HG03469 (cell line): ENCODE results near the gene ABHD17B.

ENCODE experiments used
- ATAC-seq: cut with Tn5 transposase; IDR thresholded peaks from one replicate; pipeline ENCODE4 v1.9.1; 2021; ENCODE audit warnings: mild to moderate bottlenecking, moderate library complexity, moderate number of reproducible peaks; ENCODE audit not compliant: unreplicated experiment

The ABHD17B gene

DNA sequence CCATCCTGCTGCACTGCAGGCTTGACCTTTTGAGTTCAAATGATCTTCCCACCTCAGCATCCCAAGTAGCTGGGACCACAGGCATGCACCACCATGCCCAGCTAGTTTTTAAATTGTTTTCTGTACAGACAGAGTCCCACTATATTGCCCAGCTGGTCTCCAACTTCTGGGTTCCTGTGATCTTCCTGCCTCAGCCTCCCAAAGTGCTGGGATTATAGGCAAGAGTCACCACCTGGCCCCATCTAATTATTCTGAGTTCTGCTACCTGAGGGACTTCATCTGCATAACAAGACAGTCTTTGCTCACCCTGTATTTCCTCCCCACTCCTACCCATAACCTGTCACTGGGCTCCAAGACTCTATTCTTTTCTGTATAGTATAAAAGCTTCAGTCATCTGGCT, 88.1 kb downstream of the ABHD17B start:
- ATAC-seq: no peak

DNA sequence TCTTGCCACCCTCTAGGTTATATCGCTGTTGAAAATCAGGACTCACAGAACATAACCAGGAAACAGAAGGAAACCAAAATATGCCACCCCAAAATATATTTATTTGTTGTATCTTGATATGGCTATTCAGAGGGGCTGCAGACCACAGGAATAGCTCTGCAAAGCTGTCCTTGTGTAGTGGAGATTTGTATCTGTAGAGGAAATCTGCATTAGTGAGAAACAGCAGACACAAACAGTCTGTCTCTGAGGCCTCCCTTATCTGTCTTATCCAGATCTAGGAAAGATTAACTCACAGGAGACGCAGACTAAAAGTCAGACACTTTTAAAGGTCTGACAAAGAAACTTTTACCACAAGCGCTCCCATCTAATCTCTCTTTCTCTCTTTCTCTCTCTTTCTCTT, 88.5 kb downstream of the ABHD17B start:
- no peak for ATAC-seq

DNA sequence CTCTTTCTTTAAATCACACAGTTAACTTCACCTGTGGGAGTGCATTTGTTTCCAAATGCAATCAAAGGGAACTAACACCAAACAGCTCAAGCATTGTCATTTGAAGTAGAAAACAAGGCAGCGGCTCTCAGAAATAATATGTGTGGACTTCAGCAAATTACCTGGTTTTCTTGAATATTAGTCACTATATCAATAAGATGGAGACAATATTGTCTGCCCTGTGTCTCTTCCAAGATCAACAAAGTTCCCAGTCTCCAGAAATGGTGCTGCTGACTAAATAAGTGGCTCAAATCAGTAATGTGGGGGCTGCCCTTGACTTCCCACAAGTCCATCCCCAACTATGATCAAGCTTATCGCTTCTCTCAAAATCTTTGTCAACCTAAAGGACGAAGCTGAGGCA, 89.6 kb downstream of the ABHD17B start:
- no peak for ATAC-seq

DNA sequence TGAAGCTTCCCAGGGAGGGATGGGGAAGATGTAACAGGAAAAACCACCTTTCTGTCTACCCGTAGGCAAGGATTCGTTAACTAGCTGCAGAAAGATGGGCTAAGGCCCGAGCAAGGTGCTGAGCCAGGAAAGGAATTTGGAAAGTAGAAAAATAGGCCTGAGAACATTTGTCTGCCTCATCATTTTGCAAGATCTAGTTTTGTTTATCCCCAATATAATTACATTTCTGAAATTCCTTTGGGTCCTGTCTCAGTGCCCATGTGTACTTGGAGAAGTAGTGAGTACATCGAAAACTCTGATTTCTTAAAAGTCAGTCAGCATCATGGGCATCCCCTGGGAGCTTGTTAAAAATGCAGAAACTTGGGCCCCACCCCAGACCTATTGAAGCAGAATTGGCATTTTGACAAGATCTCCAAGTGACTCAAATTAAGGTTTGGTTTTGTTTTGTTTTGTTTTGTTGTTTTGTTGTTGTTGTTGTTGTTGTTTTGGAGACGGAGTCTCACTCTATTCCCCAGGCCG, 90.5 kb downstream of the ABHD17B start:
- ATAC-seq: no peak

DNA sequence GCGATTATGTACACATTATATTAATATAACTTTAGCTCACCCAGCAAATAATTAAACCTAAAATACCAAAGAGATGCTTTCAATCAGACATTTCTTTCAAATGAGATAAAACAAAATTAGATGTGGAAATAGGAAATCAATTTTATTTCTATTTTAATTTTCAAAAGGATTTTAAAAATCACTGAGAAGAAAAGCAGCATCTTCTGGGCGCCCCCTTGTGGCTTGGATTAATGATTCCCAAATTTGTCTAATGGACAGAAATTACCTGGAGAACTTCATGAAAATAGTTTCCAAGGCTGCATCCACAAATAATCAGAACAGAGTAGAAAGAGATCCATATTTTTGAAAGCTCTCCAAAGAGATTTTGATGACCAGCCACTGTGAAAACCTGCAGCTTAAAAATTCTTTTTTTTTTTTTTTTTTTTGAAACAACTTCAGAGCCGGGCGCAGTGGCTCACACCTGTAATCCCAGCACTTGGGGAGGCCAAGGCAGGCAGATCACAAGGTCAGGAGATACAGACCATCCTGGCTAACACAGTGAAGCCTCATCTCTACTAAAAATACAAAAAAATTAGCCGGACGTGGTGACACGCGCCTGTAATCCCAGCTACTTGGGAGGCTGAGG, 91.8 kb downstream of the ABHD17B start:
- no peak for ATAC-seq

DNA sequence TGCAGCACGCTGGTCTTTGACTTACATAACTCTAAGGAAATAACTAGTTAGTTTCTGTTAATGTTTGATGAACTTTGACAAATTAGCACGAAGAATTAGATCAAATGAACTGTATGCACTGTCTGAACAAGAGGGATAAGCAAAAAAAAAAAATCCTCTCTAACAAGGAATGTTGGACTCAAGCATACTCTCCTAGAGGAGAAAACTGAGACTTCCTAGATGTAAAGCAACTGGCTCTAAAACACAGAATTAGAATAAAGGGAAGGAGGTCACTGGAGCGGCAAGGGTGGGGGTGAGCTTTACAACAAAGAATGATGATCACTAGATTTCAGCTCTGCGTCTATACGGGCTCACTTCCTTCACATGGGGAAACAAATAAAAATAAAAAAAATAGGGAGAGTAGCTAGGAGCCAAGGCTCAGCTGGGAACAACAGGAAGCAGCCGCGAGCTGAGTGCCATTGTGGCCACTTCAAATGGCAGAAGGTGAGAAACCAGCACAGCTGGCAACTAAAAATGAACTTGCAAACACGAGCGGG, 94.0 kb downstream of the ABHD17B start:
- no peak for ATAC-seq
